Tibial artery (tissue), 4 donors: ENCODE data around the gene ARMS2.

ENCODE experiments used
- DNase-seq, 2 donors: peaks; one replicate each; pipeline ENCODE4 v3.0.0-alpha.2; 2019
- H3K27ac ChIP-seq, 2 donors: fragments of 200-600 bp; sonication (generic) in 1 of 2; 1 replicate in 1 of 2; 2 replicates in 1 of 2; pipeline ENCODE4 v1.5.1; 2018 to 2019; ENCODE audit warnings: mild to moderate bottlenecking in 1 of 2
- H3K27me3 ChIP-seq, 2 donors: fragments of 200-600 bp; sonication (generic) in 1 of 2; one replicate each; pipeline versions ENCODE4 v1.5.1 to v1.6.0; 2016 to 2019
- H3K36me3 ChIP-seq, 3 donors: fragments of 200-600 bp; sonication (generic) in 2 of 3; one replicate each; pipeline ENCODE4 v1.5.1; 2016 to 2019; ENCODE audit warnings: mild to moderate bottlenecking in 2 of 3
- H3K4me1 ChIP-seq, 4 donors: fragments of 200-600 bp; sonication (generic) in 2 of 4; 1 replicate in 3 of 4; 2 replicates in 1 of 4; pipeline ENCODE4 v1.5.1; 2016 to 2019
- H3K4me3 ChIP-seq, 2 donors: fragments of 200-600 bp; sonication (generic) in 1 of 2; 1 replicate in 1 of 2; 2 replicates in 1 of 2; pipeline ENCODE4 v1.5.1; 2018 to 2019; ENCODE audit warnings: mild to moderate bottlenecking in 2 of 2
- H3K9me3 ChIP-seq, 3 donors: fragments of 200-600 bp; sonication (generic) in 1 of 3; one replicate each; pipeline ENCODE4 v1.5.1; 2016 to 2019
- intact Hi-C: fragments of 100-400 bp; cut with DNase I; formaldehyde crosslinking; loops from one replicate; pipeline ENCODE4 v1.15.0; 2023; ENCODE audit warnings: low total_unique reads
- TF ChIP-seq, protein P1 (sequence below), 2 experiments: fragments of 200-600 bp in 1 of 2; fragments of 450-650 bp in 1 of 2; IDR thresholded peaks; one replicate each; pipeline ENCODE4 v1.5.1; 2017 to 2019; ENCODE audit warnings: antibody characterized with exemption in 2 of 2, mild to moderate bottlenecking in 1 of 2, moderate library complexity in 1 of 2

Gene ARMS2

DNA sequence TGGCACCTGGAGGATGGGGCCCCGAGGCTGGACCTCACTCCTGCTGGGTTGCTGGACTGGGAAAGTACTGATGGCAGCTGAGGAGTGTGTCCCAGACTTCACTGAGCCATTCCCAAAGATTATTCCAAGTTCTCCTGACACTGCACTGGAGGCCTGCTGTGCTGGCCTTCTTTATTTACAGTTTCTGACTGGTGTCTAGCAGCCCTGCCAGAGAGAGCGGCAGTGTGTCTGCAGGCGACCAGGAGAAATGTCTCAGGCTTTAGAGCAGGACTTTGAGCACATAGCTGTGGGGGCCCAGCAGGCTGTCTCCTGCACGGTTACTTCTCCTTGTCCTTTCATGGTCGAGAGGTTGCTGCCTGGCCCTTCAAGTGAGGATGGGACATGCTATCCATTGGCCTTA is 23.0 kb downstream of the ARMS2 start:
- Histone ChIP-seq H3K4me3 (no peak overlapping the region), H3K4me1 (peaks cover 6 to 61% (median 33%) of the 10 kb centered on the region in 4 donors), H3K9me3 (no peaks in the 10 kb centered on the region), H3K27ac (peak overlapping the region; percentile 41 to 77), H3K36me3 (no peaks in the 10 kb centered on the region), H3K27me3 (no peaks in the 10 kb centered on the region)
- TF ChIP-seq, protein P1, sequence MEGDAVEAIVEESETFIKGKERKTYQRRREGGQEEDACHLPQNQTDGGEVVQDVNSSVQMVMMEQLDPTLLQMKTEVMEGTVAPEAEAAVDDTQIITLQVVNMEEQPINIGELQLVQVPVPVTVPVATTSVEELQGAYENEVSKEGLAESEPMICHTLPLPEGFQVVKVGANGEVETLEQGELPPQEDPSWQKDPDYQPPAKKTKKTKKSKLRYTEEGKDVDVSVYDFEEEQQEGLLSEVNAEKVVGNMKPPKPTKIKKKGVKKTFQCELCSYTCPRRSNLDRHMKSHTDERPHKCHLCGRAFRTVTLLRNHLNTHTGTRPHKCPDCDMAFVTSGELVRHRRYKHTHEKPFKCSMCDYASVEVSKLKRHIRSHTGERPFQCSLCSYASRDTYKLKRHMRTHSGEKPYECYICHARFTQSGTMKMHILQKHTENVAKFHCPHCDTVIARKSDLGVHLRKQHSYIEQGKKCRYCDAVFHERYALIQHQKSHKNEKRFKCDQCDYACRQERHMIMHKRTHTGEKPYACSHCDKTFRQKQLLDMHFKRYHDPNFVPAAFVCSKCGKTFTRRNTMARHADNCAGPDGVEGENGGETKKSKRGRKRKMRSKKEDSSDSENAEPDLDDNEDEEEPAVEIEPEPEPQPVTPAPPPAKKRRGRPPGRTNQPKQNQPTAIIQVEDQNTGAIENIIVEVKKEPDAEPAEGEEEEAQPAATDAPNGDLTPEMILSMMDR (IDR thresholded peaks at IDR 0.05): no peak
- no peak for DNase-seq
- intact Hi-C loops: no loop called here

DNA sequence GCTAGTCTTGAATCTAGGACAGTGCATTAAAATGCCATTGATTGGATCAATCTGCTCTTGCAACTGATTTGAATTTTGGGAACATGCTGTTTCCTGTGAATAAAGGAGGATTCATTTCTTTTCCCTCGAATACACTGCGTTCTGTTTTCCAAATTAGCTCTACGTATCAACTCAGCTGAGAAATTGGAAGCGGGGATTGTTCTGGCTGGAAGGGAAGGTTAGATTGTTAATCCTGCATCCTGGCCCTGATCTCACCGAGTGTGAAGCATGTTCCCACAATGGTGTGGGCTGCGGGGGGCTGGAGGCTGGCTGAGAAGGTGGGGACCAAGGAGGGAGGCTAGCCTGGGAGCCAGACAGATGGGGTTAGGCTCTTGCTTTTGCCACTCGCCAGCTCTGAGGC is 24.5 kb downstream of the ARMS2 start:
- no peak for DNase-seq
- Histone ChIP-seq H3K27me3 (no peaks in the 10 kb centered on the region), H3K4me3 (no peak overlapping the region), H3K36me3 (no peaks in the 10 kb centered on the region), H3K9me3 (no peaks in the 10 kb centered on the region), H3K4me1 (peaks cover 6 to 49% (median 26%) of the 10 kb centered on the region in 4 donors), H3K27ac (no peak overlapping the region)
- TF ChIP-seq, protein P1 (IDR thresholded peaks at IDR 0.05): no peak
- intact Hi-C loops: no loop called here

GRCh38 chr10:122480146-122480833 is 25.8 kb downstream of the ARMS2 start:
- intact Hi-C loops: no loop called here
- no peak overlapping the region for H3K27ac ChIP-seq
- no peaks in the 10 kb centered on the region for H3K27me3 ChIP-seq
- peak in 1 of 2 donors; percentile 41 for DNase-seq
- no peak overlapping the region for H3K4me3 ChIP-seq
- TF ChIP-seq, protein P1 (IDR thresholded peaks at IDR 0.05): no peak
- H3K4me1 ChIP-seq: peaks cover 6 to 44% (median 13%) of the 10 kb centered on the region in 4 donors
- H3K9me3 ChIP-seq: no peaks in the 10 kb centered on the region
- H3K36me3 ChIP-seq: no peaks in the 10 kb centered on the region

- Histone ChIP-seq H3K27me3 (no peaks in the 10 kb centered on the region), H3K4me3 (no peak overlapping the region), H3K27ac (no peak overlapping the region), H3K4me1 (peaks cover 0 to 39% (median 2%) of the 10 kb centered on the region in 4 donors), H3K9me3 (no peaks in the 10 kb centered on the region), H3K36me3 (peaks cover 0 to 4% (median 0%) of the 10 kb centered on the region in 3 donors)
- TF ChIP-seq, protein P1 (IDR thresholded peaks at IDR 0.05): no peak
- no peak for DNase-seq
- intact Hi-C loops: no loop called here
Measured at GRCh38 chr10:122481296-122482056, 27.0 kb downstream of the ARMS2 start.

DNA sequence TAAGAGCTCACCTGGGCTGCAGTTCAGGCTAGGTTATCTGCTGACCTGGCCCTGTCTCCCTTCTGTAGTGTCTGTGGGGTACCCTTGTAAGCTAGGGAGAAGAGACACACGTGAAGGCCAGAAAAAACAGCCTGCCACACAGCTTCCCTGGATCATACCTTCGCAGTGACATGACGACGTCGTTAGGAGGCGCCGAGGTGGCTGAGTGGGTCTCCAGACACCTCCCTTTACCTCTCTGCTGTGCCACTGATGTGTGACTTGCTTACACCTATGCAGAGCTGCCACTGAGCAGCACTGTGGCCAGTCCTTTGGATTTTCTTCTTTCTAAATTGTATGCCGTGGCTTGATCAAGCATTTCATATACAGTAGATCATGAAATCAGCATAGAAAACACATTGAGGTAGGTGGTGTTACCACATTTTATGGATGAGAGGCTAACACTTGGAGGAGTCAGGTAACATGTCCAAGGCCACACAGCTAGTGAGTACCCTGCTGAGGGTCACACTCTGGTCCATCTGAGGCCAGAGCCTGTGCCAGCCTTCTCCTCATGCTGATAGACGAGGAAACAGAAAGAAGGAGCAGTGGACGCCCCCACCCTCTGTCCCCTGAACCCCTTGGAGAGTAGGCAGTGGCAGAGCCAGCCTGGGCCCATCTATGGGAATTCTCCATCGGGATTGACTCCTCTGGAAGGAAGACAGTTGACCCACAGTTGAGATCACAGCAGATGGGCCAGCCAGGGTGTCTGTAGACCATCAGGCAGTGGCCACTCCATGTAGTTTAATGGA is 30.0 kb downstream of the ARMS2 start:
- no peaks in the 10 kb centered on the region for H3K27me3 ChIP-seq
- peak in 1 of 2 donors; percentile 59 for DNase-seq
- H3K4me1 ChIP-seq: peaks cover 0 to 38% (median 11%) of the 10 kb centered on the region in 4 donors
- TF ChIP-seq, protein P1 (IDR thresholded peaks at IDR 0.05): no peak
- intact Hi-C loops: no loop called here
- H3K27ac ChIP-seq: no peak overlapping the region
- no peaks in the 10 kb centered on the region for H3K9me3 ChIP-seq
- H3K36me3 ChIP-seq: peaks cover 0 to 4% (median 0%) of the 10 kb centered on the region in 3 donors
- H3K4me3 ChIP-seq: no peak overlapping the region
